Uterus (tissue), 2 donors: Measurements from ENCODE around the gene SAMM50.

Experiments
- POLR2A ChIP-seq, 2 donors: fragments of 450-650 bp; IDR thresholded peaks; one replicate each; pipeline ENCODE4 v1.6.1; 2016; ENCODE audit warnings: antibody characterized with exemption in 2 of 2, mild to moderate bottlenecking in 1 of 2, moderate library complexity in 1 of 2
- TF ChIP-seq, protein P1 (sequence below), 4 experiments: fragments of 200-600 bp in 2 of 4; fragments of 450-650 bp in 2 of 4; sonication (generic) in 2 of 4; IDR thresholded peaks; one replicate each; pipeline ENCODE4 v1.5.1; 2016 to 2019; ENCODE audit warnings: antibody characterized with exemption in 4 of 4, mild to moderate bottlenecking in 2 of 4, moderate library complexity in 1 of 4

DNA sequence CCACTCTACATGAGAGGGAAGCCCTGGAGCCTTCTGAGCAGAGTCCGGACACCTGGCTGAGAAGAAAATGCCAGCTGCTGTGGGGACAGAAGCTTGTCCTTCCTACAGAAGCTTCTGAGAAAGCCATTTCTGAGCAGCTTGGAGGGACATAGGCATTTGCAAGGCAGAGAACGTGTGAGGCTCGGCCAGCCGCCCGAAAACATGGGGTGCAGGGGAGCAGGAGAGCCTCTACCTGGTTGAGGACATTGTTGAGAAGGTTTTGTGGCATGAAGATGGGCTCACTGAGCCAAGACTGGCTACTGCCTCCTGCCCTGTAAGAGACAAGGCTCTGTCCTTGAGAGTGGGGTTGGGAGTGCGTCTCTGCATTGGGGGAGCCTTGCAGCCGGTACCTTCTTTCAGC, 25.3 kb downstream of the SAMM50 start:
- TF ChIP-seq, protein P1, sequence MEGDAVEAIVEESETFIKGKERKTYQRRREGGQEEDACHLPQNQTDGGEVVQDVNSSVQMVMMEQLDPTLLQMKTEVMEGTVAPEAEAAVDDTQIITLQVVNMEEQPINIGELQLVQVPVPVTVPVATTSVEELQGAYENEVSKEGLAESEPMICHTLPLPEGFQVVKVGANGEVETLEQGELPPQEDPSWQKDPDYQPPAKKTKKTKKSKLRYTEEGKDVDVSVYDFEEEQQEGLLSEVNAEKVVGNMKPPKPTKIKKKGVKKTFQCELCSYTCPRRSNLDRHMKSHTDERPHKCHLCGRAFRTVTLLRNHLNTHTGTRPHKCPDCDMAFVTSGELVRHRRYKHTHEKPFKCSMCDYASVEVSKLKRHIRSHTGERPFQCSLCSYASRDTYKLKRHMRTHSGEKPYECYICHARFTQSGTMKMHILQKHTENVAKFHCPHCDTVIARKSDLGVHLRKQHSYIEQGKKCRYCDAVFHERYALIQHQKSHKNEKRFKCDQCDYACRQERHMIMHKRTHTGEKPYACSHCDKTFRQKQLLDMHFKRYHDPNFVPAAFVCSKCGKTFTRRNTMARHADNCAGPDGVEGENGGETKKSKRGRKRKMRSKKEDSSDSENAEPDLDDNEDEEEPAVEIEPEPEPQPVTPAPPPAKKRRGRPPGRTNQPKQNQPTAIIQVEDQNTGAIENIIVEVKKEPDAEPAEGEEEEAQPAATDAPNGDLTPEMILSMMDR (IDR thresholded peaks at IDR 0.05): no peak
- no peak for TF ChIP-seq POLR2A (IDR thresholded peaks at IDR 0.05)
